ENCODE data around the gene BLOC1S2. TPM values are rescaled to one million over a fixed set of nuclear protein-coding genes. Genes with fewer than 3 reads are reported as not detected.
"Not testable (repeated sequence)": the region's sequence is repeated elsewhere in the genome, so short reads cannot be mapped to it uniquely, and the experiment has no call there.

Gene BLOC1S2
- polyA plus RNA-seq, 1 experiment: 75.0 TPM

GRCh38 chr10:100293066-100293465 lies 6.6 kb upstream of the BLOC1S2 start:
- CTCF ChIA-PET: no interaction called here
- no peak overlapping the region for H3K27ac ChIP-seq (ENCODE audit: low read depth, low read length)
- H3K4me3 ChIP-seq (ENCODE audit: low read depth, low read length): no peak overlapping the region
- TF ChIP-seq CTCF (IDR thresholded peaks at IDR 0.05; ENCODE audit: low read depth, low read length): no peak
- H3K27me3 ChIP-seq (ENCODE audit: control insufficient read depth, insufficient read depth, low read length): peaks cover 24% of the 10 kb centered on the region
- H3K9me3 ChIP-seq (ENCODE audit: control insufficient read depth, insufficient read depth, low read length): no peaks in the 10 kb centered on the region
- no peak for DNase-seq (ENCODE audit: low read depth, low spot score)
- POLR2A ChIA-PET: no interaction called here

- DNase-seq (ENCODE audit: low read depth, low spot score); H3K9me3 ChIP-seq (ENCODE audit: control insufficient read depth, insufficient read depth, low read length); H3K27ac ChIP-seq (ENCODE audit: low read depth, low read length); H3K4me3 ChIP-seq (ENCODE audit: low read depth, low read length); POLR2A ChIA-PET: not testable (repeated sequence)
- peaks cover 21% of the 10 kb centered on the region for H3K27me3 ChIP-seq (ENCODE audit: control insufficient read depth, insufficient read depth, low read length)
- CTCF ChIA-PET: interaction anchor here (1.4 kb wide), 1 partner anchor 12 kb away, joined by 4 read pairs; no protein-coding TSS in a partner anchor
Observed at GRCh38 chr10:100292300-100292699, 5.8 kb upstream of the BLOC1S2 start.

GRCh38 chr10:100291356-100291755 lies 4.9 kb upstream of the BLOC1S2 start:
- H3K27ac ChIP-seq (ENCODE audit: low read depth, low read length): no peak overlapping the region
- ChIA-PET POLR2A (no interaction called here), CTCF (interaction anchor here (1.4 kb wide), 1 partner anchor 13 kb away, joined by 4 read pairs; no protein-coding TSS in a partner anchor)
- no peak overlapping the region for H3K4me3 ChIP-seq (ENCODE audit: low read depth, low read length)
- DNase-seq (ENCODE audit: low read depth, low spot score): no peak
- TF ChIP-seq CTCF (IDR thresholded peaks at IDR 0.05; ENCODE audit: low read depth, low read length): no peak
- H3K27me3 ChIP-seq (ENCODE audit: control insufficient read depth, insufficient read depth, low read length): peaks cover 17% of the 10 kb centered on the region
- H3K9me3 ChIP-seq (ENCODE audit: control insufficient read depth, insufficient read depth, low read length): no peaks in the 10 kb centered on the region; the same call in 1 of the 2 replicates

GRCh38 chr10:100289641-100290040 lies 3.2 kb upstream of the BLOC1S2 start:
- TF ChIP-seq CTCF (IDR thresholded peaks at IDR 0.05; ENCODE audit: low read depth, low read length): no peak
- Histone ChIP-seq H3K4me3 (ENCODE audit: low read depth, low read length) (no peak overlapping the region), H3K27me3 (ENCODE audit: control insufficient read depth, insufficient read depth, low read length) (peaks cover 17% of the 10 kb centered on the region), H3K9me3 (ENCODE audit: control insufficient read depth, insufficient read depth, low read length) (no peaks in the 10 kb centered on the region; the same call in 1 of the 2 replicates), H3K27ac (ENCODE audit: low read depth, low read length) (no peak overlapping the region)
- ChIA-PET POLR2A (no interaction called here), CTCF (no interaction called here)
- DNase-seq (ENCODE audit: low read depth, low spot score): no peak

- ChIA-PET CTCF (no interaction called here), POLR2A (no interaction called here)
- Histone ChIP-seq H3K27me3 (ENCODE audit: control insufficient read depth, insufficient read depth, low read length) (peaks cover 14% of the 10 kb centered on the region), H3K27ac (ENCODE audit: low read depth, low read length) (no peak overlapping the region), H3K9me3 (ENCODE audit: control insufficient read depth, insufficient read depth, low read length) (no peaks in the 10 kb centered on the region; the same call in 1 of the 2 replicates), H3K4me3 (ENCODE audit: low read depth, low read length) (no peak overlapping the region)
- no peak for DNase-seq (ENCODE audit: low read depth, low spot score)
- no peak for TF ChIP-seq CTCF (IDR thresholded peaks at IDR 0.05; ENCODE audit: low read depth, low read length)
Observed at GRCh38 chr10:100288196-100288595, 1.7 kb upstream of the BLOC1S2 start.

- no peak overlapping the region for H3K4me3 ChIP-seq (ENCODE audit: low read depth, low read length)
- TF ChIP-seq CTCF (IDR thresholded peaks at IDR 0.05; ENCODE audit: low read depth, low read length): no peak
- no peak overlapping the region for H3K27ac ChIP-seq (ENCODE audit: low read depth, low read length)
- CTCF ChIA-PET: no interaction called here
- no peak for DNase-seq (ENCODE audit: low read depth, low spot score)
- no peaks in the 10 kb centered on the region; the same call in 1 of the 2 replicates for H3K9me3 ChIP-seq (ENCODE audit: control insufficient read depth, insufficient read depth, low read length)
- peaks cover 10% of the 10 kb centered on the region for H3K27me3 ChIP-seq (ENCODE audit: control insufficient read depth, insufficient read depth, low read length)
- POLR2A ChIA-PET: no interaction called here
Observed at GRCh38 chr10:100287756-100288155, 1.3 kb upstream of the BLOC1S2 start.

GRCh38 chr10:100285326-100285725 lies 1.2 kb downstream of the BLOC1S2 start:
- CTCF ChIA-PET: interaction anchor here (0.8 kb wide), 1 partner anchor 198 kb away, joined by 3 read pairs; no protein-coding TSS in a partner anchor
- Histone ChIP-seq H3K4me3 (ENCODE audit: low read depth, low read length) (peak overlapping the region; percentile 98), H3K27ac (ENCODE audit: low read depth, low read length) (peak overlapping the region; percentile 90)
- H3K9me3 ChIP-seq (ENCODE audit: control insufficient read depth, insufficient read depth, low read length); DNase-seq (ENCODE audit: low read depth, low spot score); H3K27me3 ChIP-seq (ENCODE audit: control insufficient read depth, insufficient read depth, low read length): not testable (repeated sequence)
- POLR2A ChIA-PET: interaction anchor here (1.0 to 1.6 kb wide), 2 partner anchors 20 to 88 kb away, joined by 3 to 7 read pairs; no protein-coding TSS in a partner anchor
